DND-41 (cell line): Measurements from ENCODE around the gene HPDL.
A peak's percentile ranks its signal among the peaks of the same experiment; 100 is the strongest.

Experiments used
- ATAC-seq: fragments of 200-7000 bp; cut with Tn5 transposase; 3 replicates; pipeline ENCODE4 v1.9.1; 2021; ENCODE audit warnings: low read depth; ENCODE audit not compliant: insufficient read depth
- DNase-seq: peaks from one replicate; pipeline ENCODE4 v3.0.0-alpha.2; 2020
- H2AFZ ChIP-seq: 2 replicates; pipeline ENCODE4 v1.6.0; 2012; ENCODE audit warnings: low read depth, low read length
- H3K27ac ChIP-seq: 2 replicates; pipeline ENCODE4 v1.5.1; 2012; ENCODE audit warnings: low read length, inconsistent platforms
- H3K27me3 ChIP-seq: fragments of 200-600 bp; sonication (generic); 2 replicates; pipeline ENCODE4 v1.6.0; 2012; ENCODE audit warnings: low read length, mild to moderate bottlenecking, inconsistent platforms; ENCODE audit not compliant: insufficient read depth, poor library complexity
- H3K36me3 ChIP-seq: 2 replicates; pipeline ENCODE4 v1.5.1; 2012; ENCODE audit warnings: low read length, inconsistent platforms; ENCODE audit not compliant: insufficient read depth
- H3K4me1 ChIP-seq: 2 replicates; pipeline ENCODE4 v1.5.1; 2012; ENCODE audit warnings: mild to moderate bottlenecking, low read length; ENCODE audit not compliant: insufficient read depth
- H3K4me2 ChIP-seq: 2 replicates; pipeline ENCODE4 v1.6.0; 2012; ENCODE audit warnings: mild to moderate bottlenecking, moderate library complexity, low read length, inconsistent platforms; ENCODE audit not compliant: insufficient read depth
- H3K4me3 ChIP-seq, 2 experiments: fragments of 200-600 bp in 1 of 2; shearing (Covaris generic) in 1 of 2; 2 replicates each; pipeline ENCODE4 v1.5.1; 2012 to 2016; ENCODE audit warnings: inconsistent platforms in 2 of 2, low read length in 2 of 2, mild to moderate bottlenecking in 2 of 2, low read depth in 1 of 2, moderate library complexity in 1 of 2
- H3K79me2 ChIP-seq: 2 replicates; pipeline ENCODE4 v1.6.0; 2012; ENCODE audit warnings: low read length, inconsistent platforms; ENCODE audit not compliant: insufficient read depth
- H3K9ac ChIP-seq: 2 replicates; pipeline ENCODE4 v1.6.0; 2012; ENCODE audit warnings: low read depth, mild to moderate bottlenecking, inconsistent platforms, low read length, moderate library complexity
- H3K9me3 ChIP-seq: 2 replicates; pipeline ENCODE4 v1.5.1; 2012; ENCODE audit warnings: low read length, moderate library complexity, mild to moderate bottlenecking, inconsistent platforms; ENCODE audit not compliant: insufficient read depth, severe bottlenecking
- H4K20me1 ChIP-seq: 2 replicates; pipeline ENCODE4 v1.6.0; 2012; ENCODE audit warnings: low read length; ENCODE audit not compliant: insufficient read depth
- EZH2 ChIP-seq: IDR thresholded peaks from 3 replicates; pipeline ENCODE4 v1.6.1; 2012; ENCODE audit warnings: borderline replicate concordance, low read depth, mild to moderate bottlenecking, moderate library complexity, low read length, inconsistent platforms; ENCODE audit not compliant: severe bottlenecking
- TF ChIP-seq, protein P1 (sequence below): IDR thresholded peaks from 2 replicates; pipeline ENCODE4 v1.5.1; 2012; ENCODE audit warnings: borderline replicate concordance, low read length, moderate library complexity, mild to moderate bottlenecking; ENCODE audit not compliant: poor library complexity, severe bottlenecking; ENCODE audit errors: extremely low read depth

HPDL gene

GRCh38 chr1:45299981-45300668 lies 26.6 kb upstream of the HPDL start:
- no peak overlapping the region for H3K4me3 ChIP-seq

GRCh38 chr1:45300669-45300997 lies 26.1 kb upstream of the HPDL start:
- Histone ChIP-seq H3K9ac (no peak overlapping the region), H3K36me3 (no peaks in the 10 kb centered on the region), H3K27me3 (no peaks in the 10 kb centered on the region), H3K79me2 (peaks cover 8% of the 10 kb centered on the region), H3K4me2 (no peak overlapping the region), H4K20me1 (no peaks in the 10 kb centered on the region), H2AFZ (no peak overlapping the region), H3K4me1 (peaks cover 23% of the 10 kb centered on the region), H3K27ac (no peak overlapping the region), H3K9me3 (no peaks in the 10 kb centered on the region), H3K4me3 (no peak overlapping the region)
- ATAC-seq, result no peak
- TF ChIP-seq EZH2, result no peak
- TF ChIP-seq, protein P1, sequence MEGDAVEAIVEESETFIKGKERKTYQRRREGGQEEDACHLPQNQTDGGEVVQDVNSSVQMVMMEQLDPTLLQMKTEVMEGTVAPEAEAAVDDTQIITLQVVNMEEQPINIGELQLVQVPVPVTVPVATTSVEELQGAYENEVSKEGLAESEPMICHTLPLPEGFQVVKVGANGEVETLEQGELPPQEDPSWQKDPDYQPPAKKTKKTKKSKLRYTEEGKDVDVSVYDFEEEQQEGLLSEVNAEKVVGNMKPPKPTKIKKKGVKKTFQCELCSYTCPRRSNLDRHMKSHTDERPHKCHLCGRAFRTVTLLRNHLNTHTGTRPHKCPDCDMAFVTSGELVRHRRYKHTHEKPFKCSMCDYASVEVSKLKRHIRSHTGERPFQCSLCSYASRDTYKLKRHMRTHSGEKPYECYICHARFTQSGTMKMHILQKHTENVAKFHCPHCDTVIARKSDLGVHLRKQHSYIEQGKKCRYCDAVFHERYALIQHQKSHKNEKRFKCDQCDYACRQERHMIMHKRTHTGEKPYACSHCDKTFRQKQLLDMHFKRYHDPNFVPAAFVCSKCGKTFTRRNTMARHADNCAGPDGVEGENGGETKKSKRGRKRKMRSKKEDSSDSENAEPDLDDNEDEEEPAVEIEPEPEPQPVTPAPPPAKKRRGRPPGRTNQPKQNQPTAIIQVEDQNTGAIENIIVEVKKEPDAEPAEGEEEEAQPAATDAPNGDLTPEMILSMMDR, result no peak
- no peak for DNase-seq

More at GRCh38 chr1:45299981-45300668, 26.6 kb upstream of the HPDL start:
- Histone ChIP-seq H2AFZ (no peak overlapping the region), H3K79me2 (peaks cover 8% of the 10 kb centered on the region), H3K27ac (no peak overlapping the region), H4K20me1 (no peaks in the 10 kb centered on the region), H3K36me3 (no peaks in the 10 kb centered on the region), H3K4me1 (peaks cover 23% of the 10 kb centered on the region), H3K27me3 (no peaks in the 10 kb centered on the region), H3K4me2 (no peak overlapping the region), H3K9me3 (no peaks in the 10 kb centered on the region), H3K9ac (no peak overlapping the region)
- no peak for TF ChIP-seq EZH2
- TF ChIP-seq, protein P1, result peak; percentile 89
- peak; percentile 59 for DNase-seq
- ATAC-seq, result peak; percentile 41

DNA sequence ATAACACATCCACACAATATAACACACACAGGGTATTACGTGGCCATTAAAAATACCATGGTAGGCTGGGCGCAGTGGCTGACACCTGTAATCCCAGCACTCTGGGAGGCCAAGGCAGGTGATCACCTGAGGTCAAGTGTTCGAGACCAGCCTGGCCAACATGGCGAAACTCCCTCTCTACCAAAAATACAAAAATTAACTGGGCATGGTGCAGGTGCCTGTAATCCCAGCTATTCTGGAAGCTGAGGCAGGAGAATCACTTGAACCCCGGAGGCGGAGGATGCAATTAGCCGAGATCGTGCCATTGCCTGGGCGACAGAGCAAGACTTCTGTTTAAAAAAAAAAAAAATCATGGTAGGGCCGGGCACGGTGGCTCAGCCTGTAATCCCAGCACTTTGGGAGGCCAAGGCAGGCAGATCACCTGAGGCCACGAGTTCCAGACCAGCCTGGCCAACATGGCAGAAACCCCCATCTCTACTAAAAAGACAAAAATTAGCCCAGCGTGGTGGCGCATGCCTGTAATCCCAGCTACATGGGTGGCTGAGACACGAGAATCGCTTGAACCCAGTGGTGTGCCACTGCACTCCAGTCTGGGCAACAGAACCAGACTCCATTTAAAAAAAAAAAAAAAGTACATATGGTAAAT lies 24.1 kb upstream of the HPDL start:
- H3K27me3 ChIP-seq, result no peaks in the 10 kb centered on the region
- peak overlapping the region; percentile 80 for H3K4me2 ChIP-seq
- peak overlapping the region; percentile 90 for H3K9ac ChIP-seq
- peak overlapping the region; percentile 93 for H2AFZ ChIP-seq
- TF ChIP-seq, protein P1, result no peak
- TF ChIP-seq EZH2, result no peak
- peak overlapping the region; percentile 68 to 83 for H3K4me3 ChIP-seq
- H3K27ac ChIP-seq, result peak overlapping the region; percentile 80
- no peak for DNase-seq
- no peaks in the 10 kb centered on the region for H3K9me3 ChIP-seq
- H3K4me1 ChIP-seq, result peaks cover 23% of the 10 kb centered on the region
- H3K36me3 ChIP-seq, result no peaks in the 10 kb centered on the region
- ATAC-seq, result no peak
- no peaks in the 10 kb centered on the region for H4K20me1 ChIP-seq
- peaks cover 8% of the 10 kb centered on the region for H3K79me2 ChIP-seq
